HG03060 (cell line): Measurements from ENCODE around the gene TNNI2.

ENCODE experiments used
- ATAC-seq: cut with Tn5 transposase; IDR thresholded peaks from one replicate; pipeline ENCODE4 v1.9.1; 2021; ENCODE audit warnings: low read depth, moderate number of reproducible peaks; ENCODE audit not compliant: unreplicated experiment

The TNNI2 gene

DNA sequence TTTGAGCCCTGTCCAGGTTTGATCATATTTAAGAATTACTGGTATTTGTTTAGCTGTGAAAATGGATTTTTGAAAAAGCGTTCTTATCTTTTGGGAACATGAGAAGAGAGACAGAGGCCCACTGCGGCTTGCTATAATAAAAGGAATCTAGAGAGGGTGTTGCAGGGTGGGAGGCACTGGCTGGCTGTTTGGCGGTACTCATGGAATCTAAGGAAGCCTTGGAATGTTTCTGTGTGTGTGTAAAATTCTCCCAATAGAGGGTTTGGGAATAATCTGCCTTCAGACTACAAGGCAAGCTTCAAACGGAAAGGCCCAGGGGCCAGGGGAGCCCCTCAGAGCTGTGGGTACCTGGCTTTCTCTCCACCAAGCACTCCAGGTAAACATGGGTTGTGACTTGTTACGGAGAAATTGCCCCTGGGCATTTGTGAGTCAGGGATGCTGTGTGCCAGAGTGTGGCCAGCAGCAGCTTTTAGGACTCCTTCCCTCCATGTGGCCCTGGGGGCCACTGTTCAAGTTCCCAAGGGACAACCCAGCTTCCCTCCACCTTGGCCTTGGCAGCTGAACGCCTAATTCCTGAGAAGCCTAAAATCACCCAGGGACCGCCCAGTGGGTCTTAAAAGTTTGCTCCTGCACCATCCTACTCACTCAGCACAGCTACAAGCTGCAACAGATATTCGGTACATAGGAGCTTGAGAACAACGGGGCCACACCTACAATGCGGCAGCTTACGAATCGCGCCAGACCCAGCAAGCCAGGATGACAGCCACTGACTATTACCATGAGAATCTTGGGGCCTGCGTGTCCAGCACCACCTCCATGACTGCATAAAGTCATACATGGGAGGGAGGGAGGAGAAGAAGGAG, 18.1 kb upstream of the TNNI2 start:
- no peak for ATAC-seq

DNA sequence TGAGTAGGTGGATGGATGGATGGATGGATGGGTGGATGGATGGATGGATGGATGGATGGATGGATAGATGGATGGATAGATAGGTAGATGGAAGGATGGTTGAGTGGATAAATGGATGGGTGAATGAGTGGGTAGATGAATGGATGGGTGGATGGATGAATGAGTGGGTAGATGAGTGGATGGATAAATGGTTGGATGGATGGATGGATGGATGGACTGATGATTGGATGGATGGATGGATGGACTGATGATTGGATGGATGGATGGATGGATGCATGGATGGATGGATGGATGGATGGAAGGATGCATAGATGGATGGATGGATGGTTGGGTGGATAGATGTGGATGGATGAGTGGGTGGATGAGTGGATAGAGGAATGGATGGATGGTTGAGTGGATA, 17.2 kb upstream of the TNNI2 start:
- ATAC-seq, result no peak

DNA sequence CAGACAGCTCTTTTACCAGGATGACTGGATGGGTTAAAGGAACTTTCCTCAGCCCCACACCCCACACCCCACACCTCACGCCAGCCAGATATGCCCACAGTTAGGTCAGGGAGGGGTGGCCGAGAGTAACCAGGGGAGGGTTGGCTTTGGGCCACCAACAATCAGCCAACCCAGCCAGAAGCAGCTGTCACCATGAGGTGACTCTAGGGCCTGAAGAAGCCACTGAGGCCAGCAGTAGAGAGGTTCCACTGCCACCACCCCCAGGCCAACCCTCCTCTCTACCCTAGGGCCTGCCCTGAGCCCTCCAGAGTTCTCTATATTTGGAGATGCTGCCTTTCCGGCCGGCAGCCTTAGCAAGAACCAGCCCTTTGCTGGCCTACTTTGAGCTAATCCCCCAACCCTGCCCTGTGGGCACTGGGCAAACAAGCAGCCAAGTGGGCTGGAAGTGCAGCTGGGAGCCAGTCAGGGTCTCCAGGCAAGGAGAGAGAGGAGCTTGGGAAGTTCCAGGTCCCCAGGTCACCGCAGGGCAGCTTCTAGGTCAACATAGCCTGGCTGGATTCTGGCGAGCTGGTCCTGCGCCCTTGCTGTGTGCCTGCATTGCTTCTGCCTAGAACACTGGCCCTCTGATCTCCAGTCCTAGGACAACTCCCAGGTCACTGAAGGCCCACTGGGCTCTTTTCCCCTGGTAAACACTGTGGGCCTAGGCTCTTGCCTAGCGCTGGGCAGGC, 16.0 kb upstream of the TNNI2 start:
- ATAC-seq, result no peak

GRCh38 chr11:1823376-1824220, 15.2 kb upstream of the TNNI2 start:
- no peak for ATAC-seq

GRCh38 chr11:1824221-1825038, 14.4 kb upstream of the TNNI2 start:
- no peak for ATAC-seq

- no peak for ATAC-seq
Observed at GRCh38 chr11:1825039-1825740, 13.6 kb upstream of the TNNI2 start.

DNA sequence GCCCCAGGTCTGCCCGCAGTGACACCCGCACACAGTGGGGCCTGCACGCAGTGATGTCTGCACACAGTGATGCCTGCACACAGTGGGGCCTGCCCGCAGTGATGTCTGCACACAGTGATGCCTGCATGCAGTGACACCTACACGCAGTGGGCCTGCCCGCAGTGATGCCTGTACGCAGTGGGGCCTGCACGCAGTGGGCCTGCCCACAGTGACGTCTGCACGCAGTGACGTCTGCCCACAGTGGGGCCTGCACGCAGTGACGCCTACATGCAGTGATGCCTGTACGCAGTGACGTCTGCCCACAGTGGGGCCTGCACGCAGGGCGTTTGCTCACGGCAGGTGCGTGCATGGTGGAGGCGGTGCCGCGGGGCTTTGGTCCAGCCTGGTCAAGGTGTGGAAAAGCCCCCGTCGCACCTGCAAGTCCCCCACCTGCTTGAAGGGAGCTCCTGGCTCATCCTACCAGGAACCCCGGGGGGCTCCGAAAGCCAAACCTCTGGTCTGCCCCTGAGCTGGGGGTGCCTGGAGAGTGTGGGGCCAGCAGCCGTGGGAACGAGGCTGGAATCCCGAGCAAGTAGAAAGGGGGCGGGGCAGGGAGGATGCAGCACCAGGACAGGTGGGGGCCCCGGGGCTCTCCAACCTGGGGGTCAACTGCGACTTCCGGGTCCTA, 12.9 kb upstream of the TNNI2 start:
- no peak for ATAC-seq

- no peak for ATAC-seq
Observed at GRCh38 chr11:1826552-1827094, 12.2 kb upstream of the TNNI2 start.

DNA sequence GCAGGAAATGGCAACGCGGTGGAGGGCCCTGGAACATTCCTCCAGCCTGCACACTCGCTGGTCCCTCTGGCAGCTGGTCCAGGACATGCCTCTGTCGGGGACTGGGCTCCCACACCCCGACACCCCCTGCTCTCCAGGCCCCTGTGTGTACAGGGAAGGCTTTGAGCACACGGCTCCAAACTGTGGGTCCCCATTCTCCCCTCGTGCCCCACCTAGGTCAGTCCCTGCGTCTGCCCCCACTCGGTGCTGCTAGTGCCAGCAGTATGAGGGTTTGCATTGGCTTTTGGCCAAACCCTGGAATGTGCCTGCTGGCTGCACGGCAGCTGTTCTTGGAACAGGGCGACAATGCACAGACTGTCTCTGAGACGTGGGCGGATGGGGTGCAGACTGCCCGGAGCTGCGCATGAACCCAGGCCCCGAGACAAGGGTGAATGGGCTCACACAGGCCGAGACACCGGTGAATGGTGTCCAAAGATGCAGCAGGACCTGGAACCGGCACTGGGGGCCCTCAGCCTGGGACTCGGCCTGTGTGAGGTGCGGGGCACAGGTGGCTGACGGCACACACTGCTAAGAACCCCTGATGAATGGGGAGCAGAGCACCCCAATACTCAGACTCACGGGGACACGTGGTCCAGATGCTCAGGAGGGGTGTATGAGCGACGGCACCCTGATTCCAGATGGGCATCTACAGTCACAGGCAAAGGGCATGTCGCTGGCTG, 11.5 kb upstream of the TNNI2 start:
- no peak for ATAC-seq

DNA sequence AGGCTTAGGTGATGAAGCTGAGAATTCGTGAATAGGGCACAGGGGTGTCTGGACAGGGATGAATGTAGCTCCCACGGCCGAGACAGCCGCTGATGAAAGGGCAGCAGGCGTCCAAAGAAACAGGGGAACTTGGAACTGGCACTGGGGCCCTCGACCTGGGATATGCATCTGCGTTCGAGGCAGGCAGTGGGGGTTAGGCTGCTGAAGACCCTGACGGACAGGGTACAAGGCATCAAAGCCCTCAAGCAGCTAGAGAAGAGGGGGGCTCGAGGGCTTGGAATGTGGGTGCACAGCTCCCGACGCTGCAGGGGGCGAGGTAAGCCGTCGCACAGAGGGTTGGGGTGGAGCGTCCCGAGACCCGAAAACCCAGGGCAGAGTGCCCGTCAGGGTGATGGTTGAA, 10.8 kb upstream of the TNNI2 start:
- no peak for ATAC-seq

DNA sequence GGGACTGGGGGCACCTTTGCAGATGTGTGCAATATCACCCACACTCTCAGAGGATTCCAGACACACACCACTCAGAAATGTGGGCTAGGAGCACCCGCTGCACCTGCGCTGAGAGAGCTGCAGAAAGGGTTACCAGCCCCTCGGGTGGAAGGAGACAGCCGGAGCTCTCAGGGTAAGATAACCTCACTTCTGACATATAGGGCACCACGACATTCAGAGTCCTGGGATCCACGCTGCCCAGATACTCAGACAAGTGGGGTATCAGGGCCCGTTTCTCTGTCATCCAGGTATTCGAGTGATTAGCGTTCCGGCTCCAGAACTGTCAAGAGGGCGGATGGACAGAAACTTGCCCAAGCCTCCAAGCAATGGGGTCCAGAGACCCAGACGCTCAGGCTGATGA, 10.2 kb upstream of the TNNI2 start:
- no peak for ATAC-seq

DNA sequence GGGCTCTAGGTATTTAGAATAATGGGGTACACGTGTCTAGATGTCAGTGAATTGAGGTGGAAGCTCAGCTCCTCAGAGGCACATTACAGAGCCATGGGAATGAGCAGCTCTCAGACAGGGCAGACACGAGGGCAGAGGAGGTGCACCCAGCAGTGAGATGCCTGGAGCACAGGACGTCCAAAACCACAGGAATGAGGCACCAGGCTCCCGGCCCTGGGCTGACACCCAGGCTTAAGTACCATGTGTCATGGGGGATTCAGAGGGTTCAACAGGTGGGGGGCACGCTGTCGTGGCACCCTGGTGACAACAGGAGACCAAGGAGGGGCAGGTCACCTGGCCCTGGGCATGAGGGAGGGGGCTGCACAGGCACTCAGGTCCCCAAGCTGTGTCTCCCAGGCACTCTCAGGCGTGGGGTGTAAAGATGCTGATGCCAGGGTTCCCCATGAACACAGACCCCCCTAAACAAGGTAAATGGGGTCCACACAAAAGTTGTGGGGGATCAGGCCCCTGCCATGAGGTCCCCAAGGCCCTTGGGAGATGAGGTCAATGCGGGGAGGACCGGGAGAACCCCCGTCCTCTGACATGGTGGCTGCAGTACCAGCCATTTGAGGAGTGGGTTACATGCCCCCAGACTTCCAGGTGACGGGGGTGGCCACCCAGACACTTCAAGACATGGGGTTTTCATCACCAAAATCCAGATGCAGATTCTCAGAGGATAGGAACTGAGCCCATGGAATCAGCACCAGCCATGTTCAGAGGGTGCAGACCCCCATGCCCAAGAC, 9.6 kb upstream of the TNNI2 start:
- no peak for ATAC-seq

DNA sequence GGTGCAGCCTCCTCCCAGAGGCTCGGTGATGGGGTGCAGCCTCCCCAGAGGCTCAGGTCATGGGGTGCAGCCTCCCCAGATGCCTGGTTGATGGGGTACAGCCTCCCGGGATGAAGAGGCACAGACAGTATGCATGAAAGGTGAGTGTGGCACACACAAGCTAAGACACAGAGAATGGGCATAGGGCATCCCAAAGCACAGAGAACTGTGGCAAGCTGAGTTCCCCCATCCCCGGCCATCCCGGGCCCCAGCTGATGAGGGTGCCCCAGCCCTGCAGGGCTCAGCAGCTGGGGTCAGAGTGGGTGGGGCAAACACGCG, 8.8 kb upstream of the TNNI2 start:
- no peak for ATAC-seq

DNA sequence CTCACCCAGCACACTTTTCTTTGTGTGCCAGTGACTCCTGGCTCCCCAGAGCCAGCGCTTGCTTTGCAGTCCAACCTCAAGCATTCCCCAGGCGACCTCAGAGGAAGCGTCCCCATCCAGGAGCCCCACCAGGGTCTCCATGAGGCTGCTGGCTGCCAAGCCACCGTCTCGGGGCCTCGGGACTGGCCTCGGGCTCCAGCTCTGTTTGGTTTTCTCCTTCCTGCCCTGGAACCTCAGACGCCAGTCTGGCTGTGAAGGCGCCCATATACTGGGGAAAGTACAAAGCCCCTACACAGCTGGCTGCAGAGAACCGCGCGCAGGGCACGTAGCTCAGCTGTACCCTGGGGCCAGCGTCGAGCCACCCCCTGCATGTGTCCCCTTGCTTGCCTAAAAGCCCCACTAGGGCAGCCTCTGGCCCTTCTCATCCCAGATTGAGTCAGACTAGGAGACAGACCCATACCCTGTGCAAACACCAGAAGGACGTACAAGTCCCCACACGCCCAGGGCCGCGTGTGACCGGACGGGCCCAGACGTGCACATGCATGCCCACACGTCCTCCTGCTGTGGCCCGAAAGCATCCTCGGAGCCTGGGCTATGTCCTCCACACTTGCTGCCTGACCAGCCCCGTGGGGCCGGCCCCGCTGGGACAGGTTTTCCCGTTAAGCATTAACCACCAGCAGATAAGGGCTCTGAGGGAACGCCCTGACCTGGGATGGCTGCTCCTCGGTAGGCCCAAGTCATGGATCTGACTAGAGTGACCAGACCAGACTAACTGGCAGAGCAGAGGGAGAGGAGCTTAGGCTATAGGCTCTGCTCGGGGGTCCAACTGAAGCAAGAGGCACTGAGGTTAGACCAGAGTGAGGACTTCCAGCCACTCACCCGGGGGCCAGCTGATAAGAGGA, 8.2 kb upstream of the TNNI2 start:
- no peak for ATAC-seq

GRCh38 chr11:1831338-1832210, 7.2 kb upstream of the TNNI2 start:
- ATAC-seq, result no peak
